Immature natural killer cell (primary cell): ENCODE results near the gene RAB8A. TPM values are rescaled to one million over a fixed set of nuclear protein-coding genes. Genes with fewer than 3 reads are reported as not detected.
"Not testable (repeated sequence)": the region's sequence is repeated elsewhere in the genome, so short reads cannot be mapped to it uniquely, and the experiment has no call there.

ENCODE experiments used
- DNase-seq, 3 donors: peaks; one replicate each; pipeline ENCODE4 v3.0.0; 2022; ENCODE audit warnings: mixed read lengths in 1 of 3
- H3K27ac Mint-ChIP-seq, 6 donors: one replicate each; pipeline ENCODE4 v1.8.0; 2020; ENCODE audit warnings: mixed read lengths in 6 of 6, mild to moderate bottlenecking in 5 of 6, inconsistent platforms in 4 of 6, moderate library complexity in 3 of 6
- H3K27me3 Mint-ChIP-seq, 3 donors: one replicate each; pipeline ENCODE4 v1.8.0; 2020 to 2021; ENCODE audit warnings: low read depth in 3 of 3, mild to moderate bottlenecking in 3 of 3, mixed read lengths in 3 of 3, moderate library complexity in 3 of 3, inconsistent platforms in 1 of 3
- H3K36me3 Mint-ChIP-seq, 3 donors: one replicate each; pipeline ENCODE4 v1.8.0; 2020; ENCODE audit warnings: mixed read lengths in 3 of 3, inconsistent platforms in 2 of 3, mild to moderate bottlenecking in 2 of 3
- H3K4me1 Mint-ChIP-seq, 2 donors: one replicate each; pipeline ENCODE4 v1.8.0; 2020; ENCODE audit warnings: inconsistent platforms in 2 of 2, mild to moderate bottlenecking in 2 of 2, mixed read lengths in 2 of 2, moderate library complexity in 1 of 2
- H3K4me3 Mint-ChIP-seq, 5 donors: one replicate each; pipeline ENCODE4 v1.8.0; 2020; ENCODE audit warnings: mild to moderate bottlenecking in 5 of 5, mixed read lengths in 5 of 5, inconsistent platforms in 3 of 5, moderate library complexity in 3 of 5
- H3K9me3 Mint-ChIP-seq, 6 donors: one replicate each; pipeline ENCODE4 v1.8.0; 2020; ENCODE audit warnings: mild to moderate bottlenecking in 6 of 6, mixed read lengths in 6 of 6, inconsistent platforms in 4 of 6, moderate library complexity in 3 of 6
- polyA plus RNA-seq, 3 donors: library from polyadenylated mRNA; unstranded; fragments of 300-500 nt; fragmentation: Illumina TruSeq; gene quantifications; one replicate each; pipeline ENCODE4 v1.2.3, GENCODE V29; 2021

The RAB8A gene
- polyA plus RNA-seq, 3 donors from 2014 or later, result 110 to 184 (median 126) TPM

DNA sequence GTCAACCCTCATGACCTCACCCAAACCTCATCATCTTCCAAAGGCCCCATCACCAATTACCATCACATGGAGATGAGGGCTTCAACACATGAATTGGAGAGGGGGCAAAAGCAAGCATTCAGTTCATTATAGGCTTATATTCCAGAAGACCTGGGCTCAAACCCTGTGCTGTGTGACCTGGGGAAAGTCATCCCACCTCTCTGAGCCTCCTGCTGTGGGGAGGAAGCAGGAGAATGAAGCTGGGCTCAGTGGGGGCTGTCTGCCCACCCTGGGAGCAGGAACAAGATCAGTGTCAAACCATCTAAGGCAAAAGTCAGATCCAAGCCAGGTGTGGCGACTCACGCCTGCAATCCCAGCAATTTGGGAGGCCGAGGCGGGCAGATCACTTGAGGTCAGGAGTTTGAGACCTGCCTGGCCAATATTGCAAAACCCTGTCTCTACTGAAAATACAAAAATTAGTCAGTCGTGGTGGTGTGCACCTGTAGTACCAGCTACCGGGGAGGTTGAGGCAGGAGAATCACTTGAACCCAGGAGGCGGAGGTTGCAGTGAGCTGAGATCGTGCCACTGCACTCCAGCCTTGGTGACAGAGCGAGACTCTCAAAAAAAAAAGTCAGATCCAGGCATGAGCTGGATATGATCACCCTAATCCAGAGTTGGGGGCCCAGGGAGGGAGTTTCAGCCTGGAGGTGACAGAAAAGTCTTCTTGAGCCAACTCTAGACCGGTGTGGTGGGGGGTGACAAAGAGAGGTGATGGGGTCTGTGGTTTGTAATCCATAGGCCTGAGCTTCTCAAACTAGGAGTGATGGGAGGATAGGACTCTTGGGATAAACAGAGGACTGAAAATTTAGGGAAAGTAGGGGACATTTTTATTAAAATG lies 37.0 kb upstream of the RAB8A start:
- no peak for DNase-seq
- H3K36me3 Mint-ChIP-seq, result no peaks in the 10 kb centered on the region
- H3K27ac Mint-ChIP-seq, result peak overlapping the region; percentile 90 to 95 (median 93)
- no peaks in the 10 kb centered on the region for H3K9me3 Mint-ChIP-seq
- peaks cover 2 to 25% (median 10%) of the 10 kb centered on the region in 3 donors for H3K27me3 Mint-ChIP-seq
- H3K4me1 Mint-ChIP-seq, result peaks cover 43 to 51% of the 10 kb centered on the region in 2 donors
- H3K4me3 Mint-ChIP-seq, result peak overlapping the region; percentile 80 to 88 (median 81)

DNA sequence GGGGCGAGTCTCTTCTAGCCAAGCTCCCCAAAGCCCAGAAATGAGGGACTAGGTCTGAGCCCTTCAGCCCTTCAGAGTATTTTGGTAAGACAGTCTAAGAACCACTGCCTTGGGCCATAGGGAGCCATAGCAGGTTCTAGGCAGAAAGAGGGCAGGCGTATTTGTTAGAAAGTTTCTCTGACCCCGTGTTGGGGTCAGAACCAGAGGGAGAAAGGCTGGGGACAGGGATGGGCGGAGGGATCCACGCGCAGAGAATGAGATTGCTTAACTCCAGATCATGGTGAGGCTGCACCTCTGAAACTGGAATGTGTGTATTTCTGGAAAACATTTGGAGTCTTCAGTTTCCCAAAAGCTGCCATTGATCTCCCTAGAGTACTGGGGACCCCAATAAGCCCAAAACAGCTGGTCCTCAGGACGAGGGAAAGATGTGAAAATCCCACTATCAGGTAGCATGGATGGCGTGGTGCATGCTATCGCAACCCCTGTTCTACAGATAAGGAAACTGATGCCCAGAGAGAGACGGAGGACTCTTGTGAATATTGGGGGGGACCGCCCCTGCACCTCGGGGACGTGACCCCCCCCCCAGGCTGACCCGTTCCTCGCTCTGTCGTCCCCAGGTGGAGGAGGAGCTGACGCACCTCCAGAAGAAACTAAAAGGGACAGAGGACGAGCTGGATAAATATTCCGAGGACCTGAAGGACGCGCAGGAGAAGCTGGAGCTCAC lies 36.1 kb upstream of the RAB8A start:
- DNase-seq, result no peak
- Mint-ChIP-seq H3K27ac (peak overlapping the region; percentile 90 to 95 (median 93)), H3K4me3 (peak overlapping the region; percentile 80 to 88 (median 81)), H3K4me1 (peaks cover 52 to 60% of the 10 kb centered on the region in 2 donors), H3K9me3 (no peaks in the 10 kb centered on the region), H3K36me3 (peaks cover 0 to 3% (median 0%) of the 10 kb centered on the region in 3 donors), H3K27me3 (peaks cover 2 to 27% (median 16%) of the 10 kb centered on the region in 3 donors)

DNA sequence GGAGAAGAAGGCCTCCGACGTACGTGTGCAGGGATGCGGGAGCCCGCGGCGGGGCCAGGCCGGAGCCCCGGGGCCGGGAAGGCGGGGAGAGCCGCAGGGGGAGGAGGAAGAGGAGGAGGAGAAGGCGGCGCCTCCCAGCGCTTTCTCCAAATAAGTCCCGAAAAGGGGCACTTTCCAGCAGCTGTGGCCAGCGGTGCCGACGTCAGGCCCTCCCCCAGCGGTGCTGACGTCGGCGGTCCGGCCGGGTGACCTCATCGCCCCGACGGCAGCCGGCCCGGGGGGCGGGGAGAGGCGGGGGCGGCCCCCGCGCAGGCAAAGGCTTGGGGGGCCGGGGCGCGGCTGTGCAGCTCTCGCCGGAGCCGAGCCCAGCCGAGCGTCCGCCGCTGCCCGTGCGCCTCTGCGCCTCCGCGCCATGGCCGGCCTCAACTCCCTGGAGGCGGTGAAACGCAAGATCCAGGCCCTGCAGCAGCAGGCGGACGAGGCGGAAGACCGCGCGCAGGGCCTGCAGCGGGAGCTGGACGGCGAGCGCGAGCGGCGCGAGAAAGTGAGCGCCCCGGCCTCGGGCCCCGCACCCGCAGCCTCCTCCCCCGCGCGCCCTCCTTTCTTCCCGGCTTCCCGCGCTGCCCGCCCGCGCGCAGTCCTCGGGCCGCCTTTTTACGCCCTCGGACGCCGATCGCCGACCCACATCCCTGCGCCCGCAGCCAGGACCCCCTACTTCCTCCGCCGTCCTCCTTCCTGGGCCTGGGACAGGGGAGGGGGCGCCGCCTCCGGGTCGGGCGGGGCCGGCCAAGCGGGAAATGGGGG lies 35.3 kb upstream of the RAB8A start, which contains the start of gene TPM4:
Gene TPM4, plus strand, starts transcription at position 342 of the 804 bp plus-strand sequence. Its CDS starts 71 bp downstream, at position 413.
- H3K9me3 Mint-ChIP-seq, result no peaks in the 10 kb centered on the region

DNA sequence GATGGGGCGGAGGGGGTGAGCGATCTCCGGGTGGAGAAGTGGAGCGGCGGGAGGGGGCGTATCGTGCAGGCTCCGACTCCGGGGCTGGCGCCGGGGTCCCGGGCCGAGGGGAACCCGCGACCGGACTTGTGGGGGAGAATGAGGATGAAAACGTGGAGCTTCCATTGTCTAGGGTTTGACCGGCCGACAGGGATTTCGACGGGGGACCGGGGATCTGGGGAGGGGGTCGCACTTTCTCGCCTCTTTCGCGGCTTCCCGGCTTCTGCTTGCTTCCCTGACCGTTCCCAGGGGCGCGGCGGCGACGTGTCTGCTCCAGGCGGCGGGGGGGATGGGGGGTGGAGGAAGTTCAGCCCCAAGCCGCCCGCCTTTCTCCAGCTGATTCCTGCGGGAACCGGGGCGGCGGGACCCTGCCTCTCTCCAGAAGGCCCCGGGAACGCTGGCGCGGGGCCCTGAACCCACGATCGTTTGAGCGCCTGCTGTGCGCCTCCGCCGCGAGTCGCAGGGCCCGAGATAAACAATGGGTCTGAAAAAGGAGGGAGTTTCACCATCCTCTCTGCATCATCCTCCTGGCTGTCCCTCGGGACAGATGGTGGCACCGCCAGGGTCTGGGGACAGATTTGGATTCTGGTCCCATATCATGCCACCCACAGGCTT lies 34.6 kb upstream of the RAB8A start:
- Mint-ChIP-seq H3K27ac (peak overlapping the region; percentile 95 to 99 (median 96)), H3K4me1 (peaks cover 67 to 70% of the 10 kb centered on the region in 2 donors), H3K4me3 (peak overlapping the region; percentile 81 to 90 (median 88)), H3K9me3 (no peaks in the 10 kb centered on the region), H3K27me3 (peaks cover 2 to 27% (median 16%) of the 10 kb centered on the region in 3 donors), H3K36me3 (peaks cover 4 to 16% (median 6%) of the 10 kb centered on the region in 3 donors)
- DNase-seq, result peak in 1 of 3 donors; percentile 14

More for the DNA sequence above, 35.3 kb upstream of the RAB8A start, which contains the start of gene TPM4:
- DNase-seq, result peak; percentile 84 to 87 (median 84)
- Mint-ChIP-seq H3K36me3 (peaks cover 0 to 9% (median 4%) of the 10 kb centered on the region in 3 donors), H3K27me3 (peaks cover 2 to 27% (median 16%) of the 10 kb centered on the region in 3 donors), H3K4me1 (peaks cover 60 to 67% of the 10 kb centered on the region in 2 donors), H3K4me3 (peak within 1 kb of the TSS; percentile 81 to 90 (median 88)), H3K27ac (peak within 1 kb of the TSS; percentile 95 to 99 (median 96))

DNA sequence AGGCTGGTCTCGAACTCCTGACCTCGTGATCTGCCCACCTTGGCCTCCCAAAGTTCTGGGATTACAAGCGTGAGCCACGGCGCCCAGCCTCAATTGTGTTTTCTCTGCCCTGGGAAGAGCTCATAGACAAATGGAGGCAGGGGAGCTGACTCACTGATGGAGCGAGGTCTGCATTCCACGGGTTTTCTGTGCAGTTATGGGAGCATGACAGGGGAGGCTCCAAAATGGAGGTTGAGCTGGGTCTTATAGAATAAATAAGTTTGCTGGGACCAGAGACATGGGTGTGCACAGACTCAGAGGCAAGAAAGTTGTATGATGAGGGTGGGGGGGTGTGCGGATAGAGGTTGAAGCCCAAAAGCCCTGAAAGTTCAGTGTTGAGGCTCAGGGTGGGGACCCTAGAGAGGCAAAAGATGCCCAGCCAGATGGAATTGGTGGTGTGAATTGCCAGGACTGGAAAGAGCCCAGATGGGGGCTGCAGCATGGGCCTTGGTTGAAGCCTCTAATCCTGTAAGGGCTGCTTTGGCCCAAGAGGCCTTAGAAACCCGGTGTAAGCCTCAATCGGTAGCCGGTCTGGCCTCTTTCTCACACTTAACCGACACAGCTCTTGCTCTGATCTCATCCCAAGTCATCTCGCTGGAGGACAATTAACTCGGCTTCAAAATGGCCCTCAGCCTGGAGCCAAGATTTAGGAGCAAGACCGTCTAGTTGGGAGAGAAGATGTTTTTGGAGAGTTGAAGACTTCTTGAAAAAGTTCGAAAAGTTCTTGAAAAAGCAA lies 33.5 kb upstream of the RAB8A start:
- H3K27ac Mint-ChIP-seq, result peak overlapping the region; percentile 95 to 99 (median 96)
- DNase-seq, result peak in 1 of 3 donors; percentile 43
- H3K4me1 Mint-ChIP-seq, result peaks cover 77 to 78% of the 10 kb centered on the region in 2 donors
- no peaks in the 10 kb centered on the region for H3K9me3 Mint-ChIP-seq
- peaks cover 4 to 23% (median 12%) of the 10 kb centered on the region in 3 donors for H3K36me3 Mint-ChIP-seq
- H3K4me3 Mint-ChIP-seq, result peak overlapping the region; percentile 81 to 90 (median 88)
- H3K27me3 Mint-ChIP-seq, result peaks cover 2 to 26% (median 16%) of the 10 kb centered on the region in 3 donors

DNA sequence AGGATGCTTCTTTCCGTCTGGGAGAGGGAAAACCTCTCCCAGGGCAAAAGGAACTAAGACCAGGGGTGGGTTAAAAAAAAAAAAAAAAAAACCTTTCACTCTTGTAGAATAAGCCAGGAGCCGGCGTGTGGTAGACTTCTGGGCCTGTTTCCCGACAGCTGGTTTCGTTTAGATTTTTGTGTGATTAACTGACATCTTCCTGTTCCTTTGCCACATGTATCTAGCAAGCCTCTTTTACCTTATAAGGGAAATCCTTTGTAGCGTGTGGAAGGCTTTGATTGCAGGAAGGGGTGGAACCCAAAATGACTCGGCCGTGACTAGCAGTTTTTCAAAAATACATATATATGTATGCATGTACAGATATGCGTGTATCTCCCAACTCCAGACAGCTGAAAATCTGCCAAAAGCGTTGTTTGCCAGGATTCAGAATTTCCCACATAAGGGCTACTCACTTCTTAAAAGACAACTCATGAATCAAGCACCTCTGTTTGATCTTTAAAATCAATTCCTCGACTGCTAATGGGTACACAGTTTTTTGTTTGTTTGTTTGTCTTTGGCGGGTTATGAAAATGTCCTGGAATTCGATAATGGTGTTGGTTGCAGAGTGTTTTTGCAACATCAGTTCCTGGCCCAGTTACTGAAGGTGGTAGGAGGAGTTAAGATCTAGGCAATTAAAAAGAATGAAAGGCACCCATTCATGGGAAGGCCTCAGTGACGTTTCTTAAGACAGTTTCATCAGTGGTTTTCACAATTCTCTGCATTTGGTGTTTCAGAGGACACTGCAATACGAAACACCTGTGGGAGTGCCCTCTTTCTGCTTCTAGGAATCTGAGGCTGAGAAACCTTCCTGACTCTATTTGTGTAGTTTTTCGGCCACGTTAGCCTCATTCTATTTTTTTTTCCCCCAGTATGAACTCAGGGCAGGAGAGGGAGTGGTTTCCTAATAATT lies 32.7 kb upstream of the RAB8A start:
- H3K4me3 Mint-ChIP-seq, result peak overlapping the region; percentile 81 to 90 (median 88)
- H3K36me3 Mint-ChIP-seq, result peaks cover 9 to 30% (median 17%) of the 10 kb centered on the region in 3 donors
- DNase-seq, result peak; percentile 81 to 83 (median 83)
- H3K9me3 Mint-ChIP-seq, result no peaks in the 10 kb centered on the region
- H3K27ac Mint-ChIP-seq, result peak overlapping the region; percentile 95 to 99 (median 96)
- H3K4me1 Mint-ChIP-seq, result peaks cover 83% of the 10 kb centered on the region in 2 donors
- peaks cover 0 to 28% (median 21%) of the 10 kb centered on the region in 3 donors for H3K27me3 Mint-ChIP-seq

DNA sequence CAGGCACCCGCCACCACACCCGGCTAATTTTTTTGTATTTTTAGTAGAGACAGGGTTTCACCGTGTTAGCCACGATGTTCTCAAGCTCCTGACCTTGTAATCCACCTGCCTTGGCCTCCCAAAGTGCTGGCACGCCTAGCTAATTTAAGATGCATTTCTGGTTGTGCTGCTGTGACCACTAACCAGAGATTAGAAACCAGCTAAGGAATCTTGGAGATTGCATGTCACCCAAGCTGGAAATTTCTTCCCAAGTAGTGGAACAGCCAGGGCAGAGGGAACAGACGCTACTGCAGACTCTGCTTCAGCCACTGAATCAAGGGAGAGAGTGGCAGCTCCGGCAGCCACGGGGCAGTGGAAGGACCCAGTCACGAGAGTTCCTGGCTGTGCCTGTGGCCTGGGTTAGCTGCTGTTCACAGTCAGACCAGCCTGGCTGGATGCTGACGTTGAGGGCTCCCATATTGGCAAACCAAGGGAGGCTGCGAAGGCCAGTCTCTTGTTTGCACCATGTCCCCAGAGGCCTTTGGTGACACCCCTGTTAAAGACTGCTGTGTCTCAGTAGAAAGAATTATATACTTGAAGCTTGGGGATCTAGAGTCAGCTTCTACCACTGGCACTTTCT lies 27.5 kb upstream of the RAB8A start:
- no peaks in the 10 kb centered on the region for H3K9me3 Mint-ChIP-seq
- H3K4me3 Mint-ChIP-seq, result peak overlapping the region; percentile 49 to 74 (median 61)
- peaks cover 34 to 64% (median 46%) of the 10 kb centered on the region in 3 donors for H3K36me3 Mint-ChIP-seq
- peak overlapping the region; percentile 64 to 93 (median 84) for H3K27ac Mint-ChIP-seq
- no peak for DNase-seq
- peaks cover 5 to 22% (median 19%) of the 10 kb centered on the region in 3 donors for H3K27me3 Mint-ChIP-seq
- peaks cover 87 to 90% of the 10 kb centered on the region in 2 donors for H3K4me1 Mint-ChIP-seq

DNA sequence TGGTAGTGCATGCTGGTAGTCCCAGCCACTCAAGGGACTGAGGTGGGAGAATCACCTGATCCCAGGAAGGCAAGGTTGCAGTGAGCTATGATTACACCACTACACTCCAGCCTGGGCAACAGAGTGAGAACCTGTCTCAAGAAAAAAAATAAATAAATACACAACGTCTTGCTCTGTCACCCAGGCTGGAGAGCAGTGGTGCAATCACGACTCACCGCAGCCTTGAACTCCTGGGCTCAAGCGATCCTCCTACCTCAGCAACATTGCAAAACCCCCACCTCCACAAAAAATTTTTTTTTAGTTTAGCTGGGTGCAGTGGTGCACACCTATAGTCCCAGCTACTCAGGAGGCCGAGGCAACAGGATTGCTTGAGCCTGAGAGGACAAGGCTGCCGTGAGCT lies 26.6 kb upstream of the RAB8A start:
- Mint-ChIP-seq H3K4me3 (peak overlapping the region in 4 of 5 donors; percentile 17 to 95 (median 67)), H3K27me3 (peaks cover 5 to 18% (median 14%) of the 10 kb centered on the region in 3 donors), H3K36me3 (peaks cover 38 to 69% (median 50%) of the 10 kb centered on the region in 3 donors), H3K4me1 (peaks cover 82 to 84% of the 10 kb centered on the region in 2 donors), H3K9me3 (no peaks in the 10 kb centered on the region), H3K27ac (peak overlapping the region in 3 of 6 donors; percentile 82 to 95 (median 91))
- no peak for DNase-seq

DNA sequence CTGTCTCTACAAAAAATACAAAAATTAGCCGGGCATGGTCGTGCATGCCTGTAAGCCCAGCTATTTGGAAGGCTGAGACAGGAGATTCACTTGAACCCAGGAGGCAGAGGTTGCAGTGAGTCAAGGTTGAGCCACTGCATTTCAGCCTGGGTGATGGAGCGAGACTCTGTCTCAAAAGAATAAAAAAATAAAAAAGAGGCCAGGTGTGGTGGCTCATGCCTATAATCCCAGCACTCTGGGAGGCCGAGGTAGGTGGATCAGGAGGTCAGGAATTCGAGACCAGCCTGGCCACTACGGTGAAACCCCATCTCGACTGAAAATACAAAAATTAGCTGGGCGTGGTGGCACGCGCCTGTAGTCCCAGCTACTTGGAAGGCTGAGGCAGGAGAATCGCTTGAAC lies 24.3 kb upstream of the RAB8A start:
- not testable (repeated sequence) for H3K4me3 Mint-ChIP-seq, DNase-seq, H3K9me3 Mint-ChIP-seq
- Mint-ChIP-seq H3K36me3 (peaks cover 35 to 62% (median 48%) of the 10 kb centered on the region in 3 donors), H3K27ac (peak overlapping the region in 2 of 6 donors; percentile 70 to 82), H3K27me3 (peaks cover 5 to 16% (median 12%) of the 10 kb centered on the region in 3 donors), H3K4me1 (peaks cover 59 to 66% of the 10 kb centered on the region in 2 donors)

DNA sequence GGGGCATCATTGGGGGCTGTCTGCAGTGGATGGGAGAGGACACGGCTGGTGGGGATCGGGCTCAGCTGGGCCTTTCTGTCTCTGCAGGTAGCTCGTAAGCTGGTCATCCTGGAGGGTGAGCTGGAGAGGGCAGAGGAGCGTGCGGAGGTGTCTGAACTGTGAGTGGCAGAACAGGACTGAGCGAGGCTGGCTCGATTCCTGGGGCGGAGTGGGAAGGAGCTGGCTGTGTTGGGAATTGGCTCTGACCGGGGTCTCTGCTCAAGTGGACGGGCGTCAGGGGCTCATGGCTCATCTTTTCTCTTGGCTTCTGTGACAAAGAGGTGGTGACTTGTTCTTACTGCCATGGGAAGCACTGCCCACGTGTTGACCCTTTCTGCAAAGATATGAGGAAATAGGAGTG lies 23.7 kb upstream of the RAB8A start:
- Mint-ChIP-seq H3K4me1 (peaks cover 54 to 61% of the 10 kb centered on the region in 2 donors), H3K27ac (peak overlapping the region in 4 of 6 donors; percentile 56 to 71 (median 66)), H3K4me3 (peak overlapping the region in 1 of 5 donors; percentile 25), H3K9me3 (no peaks in the 10 kb centered on the region), H3K27me3 (peaks cover 5 to 16% (median 12%) of the 10 kb centered on the region in 3 donors), H3K36me3 (peaks cover 35 to 62% (median 46%) of the 10 kb centered on the region in 3 donors)
- DNase-seq, result no peak
